BLaER1 treated with 17β-estradiol and CSF1 and Interleukin-3, amounts not matched to agents 10 nM and 100 nM (cell line): ENCODE measurements around the gene OPTN.
"Not testable (repeated sequence)": the region's sequence is repeated elsewhere in the genome, so short reads cannot be mapped to it uniquely, and the experiment has no call there.

ENCODE experiments used
- H3K27ac ChIP-seq, 11 experiments: shearing (Covaris generic); formaldehyde crosslinking; 2 replicates each; pipeline ENCODE4 v1.8.1; 2022
- H3K27me3 ChIP-seq, 11 experiments: shearing (Covaris generic); formaldehyde crosslinking; 2 replicates each; pipeline ENCODE4 v1.8.1; 2022
- H3K36me3 ChIP-seq, 11 experiments: shearing (Covaris generic); formaldehyde crosslinking; 2 replicates each; pipeline ENCODE4 v1.8.1; 2022
- H3K4me1 ChIP-seq, 10 experiments: shearing (Covaris generic); formaldehyde crosslinking; 2 replicates each; pipeline ENCODE4 v1.8.1; 2022
- H3K4me2 ChIP-seq, 11 experiments: shearing (Covaris generic); formaldehyde crosslinking; 2 replicates each; pipeline ENCODE4 v1.8.1; 2022
- H3K4me3 ChIP-seq, 10 experiments: shearing (Covaris generic); formaldehyde crosslinking; 2 replicates each; pipeline ENCODE4 v1.8.1; 2022
- H3K9ac ChIP-seq, 11 experiments: shearing (Covaris generic); formaldehyde crosslinking; 2 replicates each; pipeline ENCODE4 v1.8.1; 2022
- H3K9me3 ChIP-seq, 11 experiments: shearing (Covaris generic); formaldehyde crosslinking; replicated peaks in 1 of 11; 2 replicates each; pipeline ENCODE4 v1.8.1; 2022
- H4K20me1 ChIP-seq, 11 experiments: shearing (Covaris generic); formaldehyde crosslinking; 2 replicates each; pipeline ENCODE4 v1.8.1; 2022
- Cebpa-rat ChIP-seq, 11 experiments: shearing (Covaris generic); IDR thresholded peaks; 2 replicates each; pipeline ENCODE4 v1.8.1; 2022

OPTN gene

GRCh38 chr10:13087601-13087985, 12.4 kb upstream of the OPTN start:
- H3K9ac ChIP-seq, result no peak overlapping the region
- peaks cover 0 to 13% (median 8%) of the 10 kb centered on the region in 10 experiments; a peak in 14 of 20 replicates for H3K4me1 ChIP-seq
- no peaks in the 10 kb centered on the region; a peak in 2 of 22 replicates for H3K36me3 ChIP-seq
- no peak overlapping the region for H3K4me3 ChIP-seq
- H4K20me1 ChIP-seq, result no peaks in the 10 kb centered on the region
- no peaks in the 10 kb centered on the region for H3K27me3 ChIP-seq
- H3K9me3 ChIP-seq, result peaks cover 30 to 60% (median 39%) of the 10 kb centered on the region in 11 experiments
- TF ChIP-seq Cebpa-rat (IDR thresholded peaks at IDR 0.05), result no peak
- peak overlapping the region in 4 of 11 experiments; percentile 0 to 45 (median 8); a peak in 4 of 22 replicates for H3K4me2 ChIP-seq
- H3K27ac ChIP-seq, result peak overlapping the region in 2 of 11 experiments; percentile 37 to 42; a peak in 5 of 22 replicates

GRCh38 chr10:13087986-13088618, 11.9 kb upstream of the OPTN start:
- H3K4me3 ChIP-seq, result no peak overlapping the region
- no peaks in the 10 kb centered on the region for H3K27me3 ChIP-seq
- peak overlapping the region in 9 of 11 experiments; percentile 0 to 64 (median 45); a peak in 13 of 22 replicates for H3K4me2 ChIP-seq
- peaks cover 28 to 60% (median 36%) of the 10 kb centered on the region in 11 experiments for H3K9me3 ChIP-seq
- TF ChIP-seq Cebpa-rat (IDR thresholded peaks at IDR 0.05), result no peak
- H3K9ac ChIP-seq, result no peak overlapping the region
- H4K20me1 ChIP-seq, result no peaks in the 10 kb centered on the region
- H3K27ac ChIP-seq, result peak overlapping the region in 2 of 11 experiments; percentile 37 to 42; a peak in 5 of 22 replicates
- peaks cover 0 to 13% (median 8%) of the 10 kb centered on the region in 10 experiments; a peak in 14 of 20 replicates for H3K4me1 ChIP-seq
- H3K36me3 ChIP-seq, result no peaks in the 10 kb centered on the region; a peak in 2 of 22 replicates

GRCh38 chr10:13089345-13089744, 10.6 kb upstream of the OPTN start:
- Histone ChIP-seq H3K36me3 (no peaks in the 10 kb centered on the region; a peak in 1 of 22 replicates), H3K9me3 (peaks cover 15 to 54% (median 27%) of the 10 kb centered on the region in 11 experiments), H3K27me3 (no peaks in the 10 kb centered on the region), H3K9ac (no peak overlapping the region), H4K20me1 (no peaks in the 10 kb centered on the region), H3K4me2 (no peak overlapping the region), H3K4me1 (peaks cover 0 to 13% (median 8%) of the 10 kb centered on the region in 10 experiments; a peak in 14 of 20 replicates), H3K4me3 (no peak overlapping the region), H3K27ac (no peak overlapping the region)
- TF ChIP-seq Cebpa-rat (IDR thresholded peaks at IDR 0.05), result no peak

- Histone ChIP-seq H3K36me3 (no peaks in the 10 kb centered on the region; a peak in 1 of 22 replicates), H4K20me1 (no peaks in the 10 kb centered on the region), H3K4me2 (no peak overlapping the region), H3K9ac (no peak overlapping the region), H3K4me3 (no peak overlapping the region), H3K4me1 (peaks cover 0 to 13% (median 8%) of the 10 kb centered on the region in 10 experiments; a peak in 14 of 20 replicates), H3K27me3 (no peaks in the 10 kb centered on the region), H3K9me3 (peaks cover 6 to 44% (median 17%) of the 10 kb centered on the region in 11 experiments), H3K27ac (no peak overlapping the region)
- TF ChIP-seq Cebpa-rat (IDR thresholded peaks at IDR 0.05), result no peak
Measured at GRCh38 chr10:13090289-13090688, 9.7 kb upstream of the OPTN start.

- Histone ChIP-seq H3K27me3 (no peaks in the 10 kb centered on the region), H3K27ac (no peak overlapping the region), H3K4me1 (peaks cover 0 to 13% (median 8%) of the 10 kb centered on the region in 10 experiments; a peak in 14 of 20 replicates), H3K9me3 (peaks cover 0 to 29% (median 9%) of the 10 kb centered on the region in 11 experiments; a peak in 18 of 22 replicates), H3K9ac (no peak overlapping the region), H3K4me3 (no peak overlapping the region), H3K4me2 (no peak overlapping the region), H4K20me1 (no peaks in the 10 kb centered on the region), H3K36me3 (no peaks in the 10 kb centered on the region)
- no peak for TF ChIP-seq Cebpa-rat (IDR thresholded peaks at IDR 0.05)
Measured at GRCh38 chr10:13091801-13092200, 8.2 kb upstream of the OPTN start.

GRCh38 chr10:13092291-13093102, 7.5 kb upstream of the OPTN start:
- H3K36me3 ChIP-seq, result no peaks in the 10 kb centered on the region
- H3K27ac ChIP-seq, result no peak overlapping the region
- peaks cover 0 to 27% (median 8%) of the 10 kb centered on the region in 11 experiments; a peak in 15 of 22 replicates for H3K9me3 ChIP-seq
- H3K9ac ChIP-seq, result no peak overlapping the region
- TF ChIP-seq Cebpa-rat (IDR thresholded peaks at IDR 0.05), result no peak
- no peaks in the 10 kb centered on the region for H4K20me1 ChIP-seq
- H3K4me2 ChIP-seq, result no peak overlapping the region
- no peak overlapping the region for H3K4me3 ChIP-seq
- H3K27me3 ChIP-seq, result no peaks in the 10 kb centered on the region
- peaks cover 0 to 13% (median 8%) of the 10 kb centered on the region in 10 experiments; a peak in 14 of 20 replicates for H3K4me1 ChIP-seq

GRCh38 chr10:13094082-13094481, 5.9 kb upstream of the OPTN start:
- not testable (repeated sequence) for H3K4me3 ChIP-seq, H3K4me2 ChIP-seq, H3K4me1 ChIP-seq, H3K36me3 ChIP-seq, H3K27ac ChIP-seq, H4K20me1 ChIP-seq, H3K27me3 ChIP-seq, H3K9ac ChIP-seq
- peaks cover 0 to 27% (median 8%) of the 10 kb centered on the region in 11 experiments; a peak in 15 of 22 replicates for H3K9me3 ChIP-seq

- no peaks in the 10 kb centered on the region for H3K36me3 ChIP-seq
- H3K4me3 ChIP-seq, result no peak overlapping the region
- TF ChIP-seq Cebpa-rat (IDR thresholded peaks at IDR 0.05), result no peak
Measured at GRCh38 chr10:13095094-13095493, 4.9 kb upstream of the OPTN start.

GRCh38 chr10:13095929-13096328, 4.0 kb upstream of the OPTN start:
- Histone ChIP-seq H3K9me3 (peaks cover 0 to 20% (median 8%) of the 10 kb centered on the region in 11 experiments; a peak in 15 of 22 replicates), H3K9ac (no peak overlapping the region), H3K36me3 (no peaks in the 10 kb centered on the region), H3K4me2 (no peak overlapping the region), H3K27ac (no peak overlapping the region), H3K4me3 (no peak overlapping the region), H3K27me3 (no peaks in the 10 kb centered on the region), H3K4me1 (peaks cover 5 to 14% (median 9%) of the 10 kb centered on the region in 10 experiments; a peak in 19 of 20 replicates), H4K20me1 (no peaks in the 10 kb centered on the region)
- no peak for TF ChIP-seq Cebpa-rat (IDR thresholded peaks at IDR 0.05)

More at GRCh38 chr10:13095094-13095493, 4.9 kb upstream of the OPTN start:
- H3K4me2 ChIP-seq, result 0 out of 22 replicates have a peak overlapping the region, but pooled peaks of 1 of the 11 experiments have one; percentile 1
- H3K9ac ChIP-seq, result no peak overlapping the region
- H3K4me1 ChIP-seq, result peaks cover 0 to 9% (median 5%) of the 10 kb centered on the region in 10 experiments; a peak in 11 of 20 replicates
- H3K9me3 ChIP-seq, result peaks cover 0 to 27% (median 8%) of the 10 kb centered on the region in 11 experiments; a peak in 15 of 22 replicates
- no peaks in the 10 kb centered on the region for H3K27me3 ChIP-seq
- no peak overlapping the region for H3K27ac ChIP-seq
- H4K20me1 ChIP-seq, result no peaks in the 10 kb centered on the region
